Measurements from ENCODE around the gene UBE2J1.

GRCh38 chr6:89278956-89279355, 73.6 kb downstream of the UBE2J1 start:
- no peak for TF ChIP-seq POLR2AphosphoS5 (IDR thresholded peaks at IDR 0.05; ENCODE audit: insufficient read depth, low read depth, low read length)
- no peak for TF ChIP-seq POLR2A (IDR thresholded peaks at IDR 0.05; ENCODE audit: low read depth, low read length)
- no peak for TF ChIP-seq CTCF (IDR thresholded peaks at IDR 0.05; ENCODE audit: extremely low read depth in 1 of 2, insufficient read depth in 1 of 2, low read depth in 1 of 2, low read length in 2 of 2)
- TF ChIP-seq MAX (IDR thresholded peaks at IDR 0.05; ENCODE audit: insufficient read depth, insufficient read length), result no peak
- no peak for TF ChIP-seq EZH2 (IDR thresholded peaks at IDR 0.05; ENCODE audit: borderline replicate concordance, low read depth, low read length, severe bottlenecking)

Data from endothelial cell of umbilical vein (primary cell).